ENCODE data around the gene TSNAXIP1.
A peak's percentile ranks its signal among the peaks of the same experiment; 100 is the strongest.

TSNAXIP1 gene, protein sequence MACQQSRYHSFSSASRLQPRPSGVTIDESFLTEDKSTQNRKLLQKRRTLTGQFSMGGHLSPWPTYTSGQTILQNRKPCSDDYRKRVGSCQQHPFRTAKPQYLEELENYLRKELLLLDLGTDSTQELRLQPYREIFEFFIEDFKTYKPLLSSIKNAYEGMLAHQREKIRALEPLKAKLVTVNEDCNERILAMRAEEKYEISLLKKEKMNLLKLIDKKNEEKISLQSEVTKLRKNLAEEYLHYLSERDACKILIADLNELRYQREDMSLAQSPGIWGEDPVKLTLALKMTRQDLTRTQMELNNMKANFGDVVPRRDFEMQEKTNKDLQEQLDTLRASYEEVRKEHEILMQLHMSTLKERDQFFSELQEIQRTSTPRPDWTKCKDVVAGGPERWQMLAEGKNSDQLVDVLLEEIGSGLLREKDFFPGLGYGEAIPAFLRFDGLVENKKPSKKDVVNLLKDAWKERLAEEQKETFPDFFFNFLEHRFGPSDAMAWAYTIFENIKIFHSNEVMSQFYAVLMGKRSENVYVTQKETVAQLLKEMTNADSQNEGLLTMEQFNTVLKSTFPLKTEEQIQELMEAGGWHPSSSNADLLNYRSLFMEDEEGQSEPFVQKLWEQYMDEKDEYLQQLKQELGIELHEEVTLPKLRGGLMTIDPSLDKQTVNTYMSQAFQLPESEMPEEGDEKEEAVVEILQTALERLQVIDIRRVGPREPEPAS

DNA sequence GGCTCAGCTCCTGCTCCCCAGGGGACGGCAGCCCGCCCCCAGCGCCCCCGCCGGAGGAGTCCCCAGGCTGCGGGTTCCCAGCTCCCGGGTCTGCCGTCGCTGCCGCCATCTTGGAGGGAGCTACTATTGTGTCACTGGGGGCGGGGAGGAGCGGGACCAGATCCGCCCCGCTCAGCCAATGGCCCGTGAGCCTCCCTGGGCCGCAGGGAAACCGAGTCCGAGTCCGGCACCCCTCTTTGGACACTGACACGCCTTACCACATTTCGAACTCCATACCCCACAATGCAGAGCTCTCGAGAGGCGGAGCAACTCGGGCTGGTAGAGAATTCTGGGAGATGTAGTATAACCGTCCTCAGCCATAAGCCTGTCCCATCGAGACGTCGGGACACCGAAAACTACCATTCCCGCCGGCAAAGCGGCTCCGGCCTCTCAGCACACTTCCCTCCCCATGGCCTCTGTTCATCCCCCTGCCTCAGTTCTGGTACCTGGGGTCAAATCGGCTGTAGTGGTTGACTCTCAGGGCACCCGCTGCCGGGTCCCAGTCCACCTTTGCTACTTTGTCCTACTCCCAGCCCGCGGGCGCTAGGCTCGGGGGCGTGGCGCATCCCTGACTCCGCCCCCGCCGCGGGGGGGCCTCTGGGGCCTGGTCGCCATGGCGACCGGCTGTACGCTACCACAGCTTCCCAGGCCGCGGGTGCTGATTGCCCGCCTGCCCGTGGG is at the start of gene TSNAXIP1, which contains the start of gene RANBP10:
Gene TSNAXIP1, plus strand, starts transcription at position 462 of the 720 bp plus-strand sequence. CDS start 261 bp downstream, outside the sequence.
Gene RANBP10, minus strand, starts transcription at position 133 of the 720 bp plus-strand sequence. Its CDS starts 24 bp downstream, at position 109.
- ATAC-seq: peak; percentile 98
- H3K27ac Mint-ChIP-seq: peak within 1 kb of the TSS; percentile 94
- peak; percentile 95 for DNase-seq
- no peaks in the 10 kb centered on the region for H3K27me3 Mint-ChIP-seq
- H3K4me3 Mint-ChIP-seq: peak within 1 kb of the TSS; percentile 95
- H3K36me3 Mint-ChIP-seq (ENCODE audit: low read depth): peaks cover 31% of the 10 kb centered on the region
- no peaks in the 10 kb centered on the region for H3K9me3 Mint-ChIP-seq
- H3K4me1 Mint-ChIP-seq: peaks cover 43% of the 10 kb centered on the region

DNA sequence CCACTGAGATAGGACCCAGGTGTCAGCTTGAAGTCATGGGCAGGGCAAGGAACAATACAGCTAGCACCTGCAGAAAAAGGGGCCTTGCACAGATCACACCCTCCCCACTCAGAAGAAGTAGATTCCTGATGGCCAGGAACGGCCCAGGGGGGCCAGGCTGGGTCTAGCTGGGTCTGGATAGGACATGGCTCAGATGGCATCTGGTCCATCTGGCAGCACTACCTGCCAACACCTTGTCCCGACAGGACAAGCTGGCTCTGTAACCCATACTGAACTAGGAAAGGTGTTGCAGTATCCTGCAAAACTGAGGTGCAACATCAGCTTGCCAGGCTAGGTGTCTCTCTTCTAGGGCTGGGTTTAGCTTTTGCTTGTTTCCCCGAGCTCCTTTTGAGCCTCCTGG is 48.7 kb upstream of the TSNAXIP1 start:
- no peak overlapping the region for H3K4me3 Mint-ChIP-seq
- no peaks in the 10 kb centered on the region for H3K9me3 Mint-ChIP-seq
- no peak for DNase-seq
- no peak for ATAC-seq
- peaks cover 12% of the 10 kb centered on the region for H3K4me1 Mint-ChIP-seq
- H3K27me3 Mint-ChIP-seq: no peaks in the 10 kb centered on the region
- H3K27ac Mint-ChIP-seq: no peak overlapping the region
- H3K36me3 Mint-ChIP-seq (ENCODE audit: low read depth): peaks cover 3% of the 10 kb centered on the region

DNA sequence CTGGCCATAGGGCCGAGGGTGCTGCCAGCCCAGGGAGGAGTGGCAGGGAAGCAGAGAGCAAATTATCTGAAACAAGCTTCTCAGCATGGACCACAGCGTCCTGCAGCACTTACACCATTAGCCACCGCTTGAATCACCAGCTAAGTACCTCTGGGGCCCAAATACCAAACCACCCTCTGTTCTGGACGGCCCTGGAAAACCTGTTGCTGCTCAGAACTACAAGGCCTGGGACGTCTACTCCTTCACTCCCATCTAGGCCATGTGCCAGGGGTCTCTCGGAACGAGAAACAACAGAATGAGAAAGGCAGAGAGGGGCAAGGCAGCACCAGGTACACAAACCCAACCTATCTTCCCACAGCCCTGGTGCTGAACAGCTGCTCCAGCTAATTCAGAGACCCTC is 47.7 kb upstream of the TSNAXIP1 start:
- Mint-ChIP-seq H3K4me3 (no peak overlapping the region), H3K27ac (no peak overlapping the region), H3K4me1 (peaks cover 12% of the 10 kb centered on the region), H3K36me3 (ENCODE audit: low read depth) (peaks cover 4% of the 10 kb centered on the region), H3K9me3 (no peaks in the 10 kb centered on the region), H3K27me3 (no peaks in the 10 kb centered on the region)
- no peak for ATAC-seq
- no peak for DNase-seq

- DNase-seq (no peak), ATAC-seq (no peak)
- no peaks in the 10 kb centered on the region for H3K9me3 Mint-ChIP-seq
- H3K4me3 Mint-ChIP-seq: no peak overlapping the region
- no peaks in the 10 kb centered on the region for H3K27me3 Mint-ChIP-seq
- H3K36me3 Mint-ChIP-seq (ENCODE audit: low read depth): peaks cover 4% of the 10 kb centered on the region
- no peak overlapping the region for H3K27ac Mint-ChIP-seq
- peaks cover 12% of the 10 kb centered on the region for H3K4me1 Mint-ChIP-seq
Observed at GRCh38 chr16:67760206-67760955, 46.3 kb upstream of the TSNAXIP1 start.

DNA sequence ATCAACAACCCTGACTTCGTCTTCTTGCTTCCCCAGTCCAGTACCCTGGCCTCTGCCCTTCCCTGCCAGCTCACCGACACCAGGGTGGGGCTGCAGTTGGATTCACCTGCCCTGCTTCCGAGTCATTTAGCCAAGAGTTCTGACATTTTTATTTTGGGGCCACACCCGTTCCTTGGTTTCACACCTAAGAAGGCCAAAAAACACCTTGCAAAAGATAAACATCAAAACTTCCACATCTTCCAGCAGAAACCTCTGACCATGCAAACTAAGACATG is 45.8 kb upstream of the TSNAXIP1 start:
- Mint-ChIP-seq H3K36me3 (ENCODE audit: low read depth) (peaks cover 5% of the 10 kb centered on the region), H3K9me3 (no peaks in the 10 kb centered on the region)
- no peak for DNase-seq

GRCh38 chr16:67761924-67762323 is 44.8 kb upstream of the TSNAXIP1 start:
- no peak overlapping the region for H3K4me3 Mint-ChIP-seq
- H3K27ac Mint-ChIP-seq: no peak overlapping the region
- ATAC-seq: no peak
- H3K9me3 Mint-ChIP-seq: no peaks in the 10 kb centered on the region
- H3K36me3 Mint-ChIP-seq (ENCODE audit: low read depth): peaks cover 12% of the 10 kb centered on the region
- H3K4me1 Mint-ChIP-seq: peaks cover 12% of the 10 kb centered on the region
- no peak for DNase-seq
- H3K27me3 Mint-ChIP-seq: no peaks in the 10 kb centered on the region

More for the DNA sequence above, 45.8 kb upstream of the TSNAXIP1 start:
- ATAC-seq: no peak
- Mint-ChIP-seq H3K27ac (no peak overlapping the region), H3K4me3 (no peak overlapping the region), H3K4me1 (peaks cover 12% of the 10 kb centered on the region), H3K27me3 (no peaks in the 10 kb centered on the region)

- ATAC-seq: no peak
Observed at GRCh38 chr16:67762385-67762784, 44.3 kb upstream of the TSNAXIP1 start.

GRCh38 chr16:67763066-67763465 is 43.6 kb upstream of the TSNAXIP1 start:
- Mint-ChIP-seq H3K27me3 (no peaks in the 10 kb centered on the region), H3K36me3 (ENCODE audit: low read depth) (peaks cover 12% of the 10 kb centered on the region), H3K27ac (no peak overlapping the region), H3K9me3 (no peaks in the 10 kb centered on the region), H3K4me3 (no peak overlapping the region), H3K4me1 (peaks cover 12% of the 10 kb centered on the region)
- no peak for ATAC-seq
- DNase-seq: no peak

More at GRCh38 chr16:67762385-67762784, 44.3 kb upstream of the TSNAXIP1 start:
- H3K36me3 Mint-ChIP-seq (ENCODE audit: low read depth): peaks cover 12% of the 10 kb centered on the region
- H3K4me3 Mint-ChIP-seq: no peak overlapping the region
- H3K9me3 Mint-ChIP-seq: no peaks in the 10 kb centered on the region
- H3K27ac Mint-ChIP-seq: no peak overlapping the region
- no peak for DNase-seq
- H3K27me3 Mint-ChIP-seq: no peaks in the 10 kb centered on the region
- H3K4me1 Mint-ChIP-seq: peaks cover 12% of the 10 kb centered on the region

- no peaks in the 10 kb centered on the region for H3K27me3 Mint-ChIP-seq
- H3K4me1 Mint-ChIP-seq: peaks cover 12% of the 10 kb centered on the region
- no peak overlapping the region for H3K4me3 Mint-ChIP-seq
- ATAC-seq (no peak), DNase-seq (no peak)
- no peak overlapping the region for H3K27ac Mint-ChIP-seq
- peaks cover 12% of the 10 kb centered on the region for H3K36me3 Mint-ChIP-seq (ENCODE audit: low read depth)
- no peaks in the 10 kb centered on the region for H3K9me3 Mint-ChIP-seq
Observed at GRCh38 chr16:67764158-67764667, 42.5 kb upstream of the TSNAXIP1 start.

DNA sequence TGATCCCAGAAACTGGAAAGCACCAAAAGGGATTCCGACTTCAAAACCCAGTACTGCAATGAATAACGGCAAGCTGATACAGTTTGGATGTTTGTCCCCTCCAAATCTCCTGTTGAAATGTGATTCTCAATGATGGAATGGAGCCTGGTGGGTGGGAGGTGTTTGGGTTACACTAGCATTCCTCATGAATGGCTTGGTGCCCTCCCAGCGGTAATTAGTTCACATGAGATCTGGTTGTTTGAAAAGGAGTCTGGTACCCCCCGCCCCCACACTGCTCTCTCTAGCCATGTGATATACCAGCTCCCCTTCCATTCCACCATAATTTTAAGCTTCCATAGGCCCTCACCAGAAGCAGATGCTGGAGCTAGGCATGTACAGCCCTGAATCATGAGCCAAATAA is 40.4 kb upstream of the TSNAXIP1 start:
- H3K4me3 Mint-ChIP-seq: no peak overlapping the region
- no peak for DNase-seq
- peaks cover 5% of the 10 kb centered on the region for H3K4me1 Mint-ChIP-seq
- H3K9me3 Mint-ChIP-seq: no peaks in the 10 kb centered on the region
- H3K36me3 Mint-ChIP-seq (ENCODE audit: low read depth): peaks cover 17% of the 10 kb centered on the region
- H3K27me3 Mint-ChIP-seq: no peaks in the 10 kb centered on the region
- no peak overlapping the region for H3K27ac Mint-ChIP-seq
- no peak for ATAC-seq

- H3K9me3 Mint-ChIP-seq: no peaks in the 10 kb centered on the region
- ATAC-seq (no peak), DNase-seq (no peak)
- peaks cover 22% of the 10 kb centered on the region for H3K36me3 Mint-ChIP-seq (ENCODE audit: low read depth)
- H3K27me3 Mint-ChIP-seq: no peaks in the 10 kb centered on the region
- H3K4me3 Mint-ChIP-seq: no peak overlapping the region
- no peak overlapping the region for H3K27ac Mint-ChIP-seq
- no peaks in the 10 kb centered on the region for H3K4me1 Mint-ChIP-seq
Observed at GRCh38 chr16:67767953-67768352, 38.7 kb upstream of the TSNAXIP1 start.

- Mint-ChIP-seq H3K4me3 (no peak overlapping the region), H3K27me3 (no peaks in the 10 kb centered on the region), H3K36me3 (ENCODE audit: low read depth) (peaks cover 23% of the 10 kb centered on the region), H3K4me1 (no peaks in the 10 kb centered on the region), H3K9me3 (no peaks in the 10 kb centered on the region), H3K27ac (no peak overlapping the region)
- ATAC-seq (no peak), DNase-seq (no peak)
Observed at GRCh38 chr16:67770346-67770991, 36.2 kb upstream of the TSNAXIP1 start.

DNA sequence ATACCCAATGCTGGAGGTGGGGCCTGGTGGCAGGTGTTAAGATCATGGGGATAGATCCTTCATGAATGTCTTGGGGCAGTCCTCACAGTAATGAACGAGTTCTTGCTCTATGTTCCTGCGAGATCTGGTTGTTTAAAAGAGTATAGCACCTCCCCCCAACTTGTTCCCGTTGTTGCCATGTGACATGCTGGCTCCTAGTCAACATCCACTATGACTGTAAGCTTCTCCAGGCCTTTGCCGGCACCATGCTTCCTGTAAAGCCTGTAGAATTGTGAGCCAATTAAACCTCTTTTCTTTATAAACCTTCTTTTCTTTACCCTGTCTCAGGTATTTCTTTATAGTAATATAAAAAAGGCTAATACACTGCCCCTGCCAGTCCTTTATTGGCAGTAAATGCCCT is 33.6 kb upstream of the TSNAXIP1 start:
- Mint-ChIP-seq H3K36me3 (ENCODE audit: low read depth) (peaks cover 15% of the 10 kb centered on the region), H3K27me3 (no peaks in the 10 kb centered on the region), H3K27ac (no peak overlapping the region), H3K9me3 (no peaks in the 10 kb centered on the region), H3K4me1 (no peaks in the 10 kb centered on the region), H3K4me3 (no peak overlapping the region)
- DNase-seq (no peak), ATAC-seq (no peak)

Measured in activated naive CD8-positive, alpha-beta T cell treated with anti-CD3 and anti-CD28 coated beads, Interleukin-2, amount 50 U/mL, for 24 hours (primary cell).